GM10248 (cell line): Measurements from ENCODE around the gene MISP.
"Not testable (repeated sequence)": the region's sequence is repeated elsewhere in the genome, so short reads cannot be mapped to it uniquely, and the experiment has no call there.

Experiments
- CTCF ChIA-PET: fragments of 300-600 bp; sonication (Branson Sonifier 250); formaldehyde crosslinking; extraction: SDS; loops from one replicate; lab custom pipeline; 2021; ENCODE audit warnings: antibody characterized with exemption; lab: Yijun Ruan, JAX
- POLR2A ChIA-PET: fragments of 350-650 bp; sonication (Branson Sonifier 250); formaldehyde crosslinking; extraction: SDS; loops from one replicate; lab custom pipeline; 2020; ENCODE audit warnings: antibody characterized with exemption; lab: Yijun Ruan, JAX
- DNase-seq: peaks from one replicate; pipeline ENCODE4 v3.0.0; 2012; ENCODE audit errors: extremely low spot score
- TF ChIP-seq, protein P1 (sequence below): IDR thresholded peaks from 2 replicates; pipeline ENCODE4 v1.5.1; 2012; ENCODE audit warnings: mild to moderate bottlenecking, low read depth; ENCODE audit errors: extremely low read depth, missing control alignments, control extremely low read depth

MISP gene

DNA sequence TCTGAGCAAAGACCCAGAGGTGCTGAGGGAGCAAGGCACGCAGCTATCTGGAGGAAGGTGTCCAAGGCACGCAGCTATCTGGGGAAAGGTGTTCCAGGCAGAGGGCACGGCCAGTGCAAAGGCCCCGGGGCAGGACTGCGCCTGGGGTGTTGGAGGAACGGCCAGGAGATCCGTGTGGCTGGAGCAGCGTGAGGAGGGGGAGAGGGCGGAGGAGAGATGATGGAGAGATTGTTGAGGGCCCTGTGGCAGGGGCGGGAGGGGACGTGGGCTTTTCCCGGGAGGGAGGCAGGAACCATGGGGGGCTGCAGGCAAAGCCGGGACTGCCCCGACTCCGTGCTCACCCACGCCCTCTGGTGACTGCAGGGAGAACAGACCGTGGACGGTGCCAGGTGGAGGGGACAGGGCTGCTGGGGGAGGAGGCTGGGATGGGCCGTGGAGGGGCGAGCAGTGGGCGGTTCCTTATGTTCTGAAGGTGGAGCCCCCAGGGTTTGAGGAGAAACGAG, 13.3 kb upstream of the MISP start:
- ChIA-PET POLR2A (no interaction called here), CTCF (interaction anchor here (0.7 kb wide), 1 partner anchor 153 kb away, joined by 3 read pairs; no protein-coding TSS in a partner anchor)
- TF ChIP-seq, protein P1, sequence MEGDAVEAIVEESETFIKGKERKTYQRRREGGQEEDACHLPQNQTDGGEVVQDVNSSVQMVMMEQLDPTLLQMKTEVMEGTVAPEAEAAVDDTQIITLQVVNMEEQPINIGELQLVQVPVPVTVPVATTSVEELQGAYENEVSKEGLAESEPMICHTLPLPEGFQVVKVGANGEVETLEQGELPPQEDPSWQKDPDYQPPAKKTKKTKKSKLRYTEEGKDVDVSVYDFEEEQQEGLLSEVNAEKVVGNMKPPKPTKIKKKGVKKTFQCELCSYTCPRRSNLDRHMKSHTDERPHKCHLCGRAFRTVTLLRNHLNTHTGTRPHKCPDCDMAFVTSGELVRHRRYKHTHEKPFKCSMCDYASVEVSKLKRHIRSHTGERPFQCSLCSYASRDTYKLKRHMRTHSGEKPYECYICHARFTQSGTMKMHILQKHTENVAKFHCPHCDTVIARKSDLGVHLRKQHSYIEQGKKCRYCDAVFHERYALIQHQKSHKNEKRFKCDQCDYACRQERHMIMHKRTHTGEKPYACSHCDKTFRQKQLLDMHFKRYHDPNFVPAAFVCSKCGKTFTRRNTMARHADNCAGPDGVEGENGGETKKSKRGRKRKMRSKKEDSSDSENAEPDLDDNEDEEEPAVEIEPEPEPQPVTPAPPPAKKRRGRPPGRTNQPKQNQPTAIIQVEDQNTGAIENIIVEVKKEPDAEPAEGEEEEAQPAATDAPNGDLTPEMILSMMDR = peak; percentile 53
- DNase-seq = peak; percentile 81

DNA sequence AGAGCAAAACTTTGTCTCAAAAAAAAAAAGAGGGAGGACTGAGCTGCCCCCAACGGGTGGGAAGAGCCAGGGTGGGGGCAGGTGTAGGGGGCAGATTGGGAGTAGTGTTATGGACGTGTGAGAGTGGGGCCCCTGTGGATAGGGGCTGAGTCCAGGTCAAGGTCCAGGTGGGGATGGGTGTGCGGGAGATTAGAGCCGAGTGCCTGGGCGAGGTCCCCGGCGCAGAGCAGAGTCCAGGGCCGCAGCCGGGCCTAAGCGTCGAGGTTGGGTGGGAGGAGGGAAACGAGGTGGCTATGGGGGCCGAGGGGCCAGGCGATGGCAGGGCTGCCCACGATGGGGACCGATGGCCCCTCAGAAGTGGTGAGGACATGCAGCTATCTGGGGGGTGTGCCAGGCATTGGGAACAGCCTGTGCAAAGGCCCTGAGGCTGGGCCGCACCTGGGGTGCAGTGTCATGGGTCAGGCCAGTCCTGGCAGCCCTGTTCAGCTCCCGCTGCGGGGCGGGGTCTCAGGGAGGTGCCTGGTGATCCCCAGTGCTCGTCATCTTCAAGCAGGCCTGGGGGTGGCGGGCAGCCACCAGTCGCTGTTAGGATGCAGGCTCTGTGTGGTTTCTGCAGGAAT, 12.3 kb upstream of the MISP start:
- POLR2A ChIA-PET = no interaction called here
- no peak for DNase-seq
- CTCF ChIA-PET = interaction anchor here (1.0 kb wide), 1 partner anchor 21 kb away, joined by 3 read pairs; no protein-coding TSS in a partner anchor

DNA sequence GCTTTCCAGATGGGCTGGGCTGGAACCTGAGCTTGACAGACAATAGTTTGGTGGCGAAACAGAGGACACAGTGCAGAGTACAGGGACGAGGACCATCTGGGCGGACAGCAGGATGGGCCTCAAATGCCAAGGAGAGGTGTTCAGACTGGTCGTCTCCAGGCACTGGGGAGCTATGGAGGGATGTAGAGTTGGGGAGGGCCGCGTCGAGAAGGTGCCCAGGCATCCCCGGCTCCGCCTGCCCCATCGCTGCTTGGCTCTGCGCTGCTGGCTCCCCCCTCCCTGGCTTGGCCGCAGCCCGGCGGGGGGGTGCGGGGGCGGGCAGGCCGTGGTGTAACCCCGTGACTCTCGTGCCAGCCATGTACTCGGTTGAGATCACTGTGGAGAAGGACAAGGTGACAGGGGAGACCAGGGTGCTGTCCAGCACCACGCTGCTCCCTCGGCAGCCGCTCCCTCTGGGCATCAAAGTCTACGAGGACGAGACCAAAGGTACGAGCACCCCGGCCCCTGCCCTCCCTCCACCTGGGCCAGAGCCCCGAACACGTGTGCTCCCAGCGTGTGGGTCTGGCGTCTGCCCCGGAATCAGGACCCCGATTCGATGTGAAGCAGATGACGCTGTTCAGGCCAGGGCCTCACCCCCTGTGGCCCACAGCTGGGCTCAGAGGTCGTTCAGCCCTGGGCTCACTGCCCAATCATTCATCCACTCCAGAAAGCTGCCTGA, 10.8 kb upstream of the MISP start:
- CTCF ChIA-PET = interaction anchor here (1.3 kb wide), 1 partner anchor 9 kb away, joined by 4 read pairs; no protein-coding TSS in a partner anchor
- POLR2A ChIA-PET = no interaction called here

More for the DNA sequence above, 12.3 kb upstream of the MISP start:
- TF ChIP-seq, protein P1 = no peak

DNA sequence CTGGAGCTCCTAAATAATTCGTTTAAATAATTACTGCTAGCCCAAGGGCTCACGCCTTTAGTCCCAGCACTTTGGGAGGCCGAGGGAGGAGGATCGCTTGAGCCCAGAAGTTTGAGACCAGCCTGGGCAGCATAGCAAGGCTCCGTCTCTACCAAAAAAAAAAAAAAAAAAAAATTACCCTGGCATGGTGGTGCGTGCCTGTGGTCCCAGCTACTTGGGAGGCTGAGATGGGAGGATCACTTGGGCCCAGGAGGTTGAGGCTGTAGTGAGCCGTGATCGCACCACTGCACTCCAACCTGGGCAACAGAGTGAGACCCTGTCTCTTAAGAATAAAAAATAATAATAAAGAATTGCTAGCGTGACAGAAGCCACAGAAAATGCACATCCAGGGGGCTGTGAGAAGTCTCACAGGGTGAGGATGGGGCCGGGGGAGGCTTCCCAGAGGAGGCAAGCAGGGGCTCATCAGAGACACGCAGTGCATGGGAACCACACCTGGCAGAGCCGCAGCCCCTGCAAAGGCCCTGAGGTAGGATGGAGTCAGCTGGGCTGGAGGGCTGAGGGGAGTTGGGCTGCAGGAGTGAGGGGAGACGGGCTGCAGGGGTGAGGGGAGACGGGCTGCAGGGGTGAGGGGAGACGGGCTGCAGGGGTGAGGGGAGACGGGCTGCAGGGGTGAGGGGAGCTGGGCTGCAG, 10.0 kb upstream of the MISP start:
- DNase-seq, POLR2A ChIA-PET, CTCF ChIA-PET: not testable (repeated sequence)

More for the DNA sequence above, 10.8 kb upstream of the MISP start:
- TF ChIP-seq, protein P1 = no peak
- DNase-seq = no peak

DNA sequence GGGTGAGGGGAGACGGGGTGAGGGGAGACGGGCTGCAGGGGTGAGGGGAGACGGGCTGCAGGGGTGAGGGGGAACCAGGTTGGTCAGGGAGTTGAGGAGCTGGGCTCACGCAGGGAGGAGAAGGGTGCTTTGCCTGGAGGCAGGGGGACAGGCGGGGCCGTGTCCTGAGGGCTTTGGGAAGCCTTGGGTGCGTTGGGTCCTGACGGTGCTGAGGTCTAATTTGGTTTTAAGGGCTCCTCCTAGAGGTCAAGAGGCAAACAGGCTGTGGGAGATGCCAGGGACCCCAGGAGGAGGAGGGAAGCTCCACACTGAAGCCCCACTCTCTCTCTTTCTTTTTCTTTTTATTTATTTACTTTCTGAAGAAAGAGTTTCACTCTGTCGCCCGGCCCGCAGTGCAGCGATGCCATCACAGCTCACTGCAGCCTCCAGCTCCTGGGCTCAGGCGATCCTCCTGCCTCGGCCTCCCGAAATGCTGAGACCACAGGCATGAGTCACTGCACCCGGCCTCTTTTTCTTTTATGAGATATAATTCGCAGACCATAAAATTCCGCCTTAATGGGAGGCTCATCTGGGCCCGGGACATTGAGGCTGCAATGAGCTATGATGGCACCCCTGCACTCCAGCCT, 9.3 kb upstream of the MISP start:
- ChIA-PET CTCF (no interaction called here), POLR2A (no interaction called here)
- no peak for DNase-seq
- TF ChIP-seq, protein P1 = peak; percentile 21

DNA sequence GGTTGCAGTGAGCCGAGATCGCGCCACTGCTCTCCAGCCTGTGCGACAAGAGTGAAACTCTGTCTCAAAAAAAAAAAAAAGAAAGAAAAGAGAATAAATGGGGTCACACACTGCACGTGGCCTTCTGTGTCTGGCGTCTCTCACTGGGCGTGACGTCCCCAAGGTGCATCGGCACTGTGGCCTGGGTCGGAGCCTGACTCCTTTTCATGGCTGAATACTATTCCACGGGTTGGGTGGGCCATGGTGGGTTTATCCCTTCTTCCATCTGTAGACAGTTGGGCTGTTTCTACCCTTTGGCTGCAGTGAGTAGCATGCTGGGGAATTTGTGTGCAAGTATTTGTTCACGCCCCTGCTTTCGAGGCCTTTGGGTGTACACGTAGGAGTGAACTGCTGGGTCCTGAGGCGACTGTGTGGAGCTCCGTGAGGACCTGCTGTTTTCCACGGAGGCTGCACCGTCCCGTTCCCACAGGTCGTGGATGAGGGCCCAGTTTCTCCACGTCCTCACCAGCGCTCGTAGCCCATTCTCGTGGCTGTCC, 8.3 kb upstream of the MISP start:
- ChIA-PET CTCF (no interaction called here), POLR2A (no interaction called here)
- TF ChIP-seq, protein P1 = no peak

More for the DNA sequence above, 8.3 kb upstream of the MISP start:
- DNase-seq = no peak
